H1 (cell line): ENCODE results near the gene OPALIN. TPM values are rescaled to one million over a fixed set of nuclear protein-coding genes. Genes with fewer than 3 reads are reported as not detected.

ENCODE experiments used
- CTCF ChIP-seq, 3 experiments: IDR thresholded peaks; 1 replicate in 2 of 3; 2 replicates in 1 of 3; pipeline versions ENCODE4 v1.5.1 to v1.6.1; 2011; ENCODE audit warnings: low read length in 3 of 3, mild to moderate bottlenecking in 3 of 3, inconsistent platforms in 2 of 3, low read depth in 1 of 3, moderate library complexity in 1 of 3; ENCODE audit not compliant: insufficient read depth in 1 of 3; ENCODE audit errors: control extremely low read depth in 1 of 3
- polyA plus RNA-seq, 7 experiments: library from polyadenylated mRNA; depleted of rRNA in 3 of 7; stranded (reverse) in 5 of 7; unstranded in 2 of 7; fragments of >200 nt in 5 of 7; fragments of 200-250 nt in 2 of 7; gene quantifications; 1 replicate in 5 of 7; 2 replicates in 1 of 7; 4 replicates in 1 of 7; pipeline versions ENCODE4 v1.2.1 to v1.2.3, GENCODE V29; 2011 to 2013; ENCODE audit warnings: missing spikeins in 2 of 7, mixed read lengths in 2 of 7
- total RNA-seq: library from RNA; stranded (reverse); fragmentation: NEBNext Ultra II Directional; extraction: Animal tissue kit (Norgen Biotek cat#: 25700); gene quantifications from 2 replicates; pipeline ENCODE4 v1.2.1, GENCODE V29; 2021

The OPALIN gene
- total and polyA plus RNA-seq, 2 of the 8 experiments (the other 6 are each of a cell fraction or from before 2014, with no cell fraction given) = 0.03 TPM; not detected in 1

- no peak for TF ChIP-seq CTCF (IDR thresholded peaks at IDR 0.05; ENCODE audit: control extremely low read depth in 1 of 3, insufficient read depth in 1 of 3, low read depth in 1 of 3, low read length in 3 of 3)
These were observed 45.5 kb downstream of the OPALIN start (continued) for GRCh38 chr10:96313344-96313743.
